Measurements from ENCODE around the gene RPS6KA3. TPM values are rescaled to one million over a fixed set of nuclear protein-coding genes. Genes with fewer than 3 reads are reported as not detected.
"Not testable (repeated sequence)": the region's sequence is repeated elsewhere in the genome, so short reads cannot be mapped to it uniquely, and the experiment has no call there.

RPS6KA3 gene
- total and polyA plus RNA-seq, 4 donors: 18.5 to 44.9 (median 27.8) TPM

DNA sequence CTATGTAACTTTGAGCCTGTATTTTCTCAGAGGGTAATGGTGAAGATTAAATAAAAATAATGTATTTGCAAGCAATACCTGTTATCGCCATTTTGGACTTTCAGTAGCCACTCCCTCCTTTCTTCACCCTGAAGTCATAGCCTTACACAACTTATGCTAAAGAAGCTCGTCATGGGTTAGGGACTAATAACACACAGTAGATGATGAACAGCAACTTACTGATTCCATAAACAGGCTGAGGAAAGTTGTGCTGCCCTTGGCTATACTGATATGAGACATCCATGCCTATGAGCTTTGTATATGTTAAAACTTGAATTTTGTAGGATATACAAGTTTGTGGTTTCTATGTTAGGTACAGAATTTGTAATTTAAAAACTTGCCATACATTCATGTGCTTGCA lies 93.4 kb downstream of the RPS6KA3 start:
- no peak overlapping the region for H3K27ac ChIP-seq (ENCODE audit: low read depth, low read length)
- H3K36me3 ChIP-seq (ENCODE audit: control insufficient read depth, insufficient read depth, low read length): peaks cover 6% of the 10 kb centered on the region
- no peaks in the 10 kb centered on the region for H3K9me3 ChIP-seq (ENCODE audit: control insufficient read depth, insufficient read depth, low read length)
- no peak for DNase-seq (ENCODE audit: low read depth in 4 of 6, low spot score in 6 of 6)
- H3K4me3 ChIP-seq (ENCODE audit: low read depth, low read length): no peak overlapping the region
- no peaks in the 10 kb centered on the region for H3K4me1 ChIP-seq (ENCODE audit: control insufficient read depth, insufficient read depth, low read length)
- WGBS (ENCODE audit: insufficient coverage): no CpG with 5 or more reads among the region's 2 CpGs
- peaks cover 19% of the 10 kb centered on the region for H3K27me3 ChIP-seq (ENCODE audit: control insufficient read depth, insufficient read depth, low read length)

DNA sequence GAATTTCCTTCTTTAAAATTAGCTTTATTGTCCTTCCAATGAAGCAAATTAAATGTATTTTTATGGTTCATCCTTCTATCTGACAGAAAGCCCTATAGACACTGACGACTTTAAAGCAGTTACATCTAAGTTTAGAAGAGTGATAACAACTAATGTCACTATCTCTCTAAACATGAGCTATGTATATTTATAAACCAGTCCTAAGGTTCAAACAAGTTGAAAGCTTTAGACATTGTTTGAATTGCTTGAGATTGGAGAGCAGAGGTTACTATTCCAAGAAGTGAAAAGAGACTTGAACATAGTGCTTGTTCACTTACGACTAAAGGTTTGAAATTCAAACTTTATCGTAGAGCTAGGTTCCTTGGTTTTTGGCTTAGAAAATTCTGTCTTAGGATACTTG lies 94.8 kb downstream of the RPS6KA3 start:
- peaks cover 6% of the 10 kb centered on the region for H3K36me3 ChIP-seq (ENCODE audit: control insufficient read depth, insufficient read depth, low read length)
- DNase-seq (ENCODE audit: low read depth in 4 of 6, low spot score in 6 of 6): no peak
- no peaks in the 10 kb centered on the region for H3K4me1 ChIP-seq (ENCODE audit: control insufficient read depth, insufficient read depth, low read length)
- WGBS (ENCODE audit: insufficient coverage): no CpG with 5 or more reads among the region's 3 CpGs
- H3K27ac ChIP-seq (ENCODE audit: low read depth, low read length): no peak overlapping the region
- H3K27me3 ChIP-seq (ENCODE audit: control insufficient read depth, insufficient read depth, low read length): peaks cover 24% of the 10 kb centered on the region
- H3K9me3 ChIP-seq (ENCODE audit: control insufficient read depth, insufficient read depth, low read length): no peaks in the 10 kb centered on the region
- no peak overlapping the region for H3K4me3 ChIP-seq (ENCODE audit: low read depth, low read length)

DNA sequence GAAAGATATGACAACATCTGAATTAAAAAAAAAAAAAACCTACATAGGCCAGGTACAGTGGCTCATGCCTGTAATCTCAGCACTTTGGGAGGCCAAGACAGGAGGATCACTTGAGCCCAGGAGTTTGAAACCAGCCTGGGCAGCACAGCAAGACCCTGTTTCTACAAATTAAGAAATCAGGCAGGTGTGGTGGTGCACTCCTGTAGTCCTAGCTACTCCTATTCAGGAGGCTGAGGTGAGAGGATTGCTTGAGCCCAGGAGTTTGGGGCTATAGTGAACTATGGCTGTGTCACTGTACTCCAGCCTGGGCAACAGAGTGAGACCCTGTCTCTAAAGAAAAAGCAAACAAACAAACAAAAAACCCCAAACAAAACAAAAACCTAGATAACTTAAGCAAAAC lies 104.2 kb downstream of the RPS6KA3 start:
- not testable (repeated sequence) for H3K4me1 ChIP-seq (ENCODE audit: control insufficient read depth, insufficient read depth, low read length); H3K9me3 ChIP-seq (ENCODE audit: control insufficient read depth, insufficient read depth, low read length); H3K4me3 ChIP-seq (ENCODE audit: low read depth, low read length); DNase-seq (ENCODE audit: low read depth in 4 of 6, low spot score in 6 of 6); H3K27ac ChIP-seq (ENCODE audit: low read depth, low read length)
- Histone ChIP-seq H3K27me3 (ENCODE audit: control insufficient read depth, insufficient read depth, low read length) (peaks cover 13% of the 10 kb centered on the region), H3K36me3 (ENCODE audit: control insufficient read depth, insufficient read depth, low read length) (peaks cover 14% of the 10 kb centered on the region)

DNA sequence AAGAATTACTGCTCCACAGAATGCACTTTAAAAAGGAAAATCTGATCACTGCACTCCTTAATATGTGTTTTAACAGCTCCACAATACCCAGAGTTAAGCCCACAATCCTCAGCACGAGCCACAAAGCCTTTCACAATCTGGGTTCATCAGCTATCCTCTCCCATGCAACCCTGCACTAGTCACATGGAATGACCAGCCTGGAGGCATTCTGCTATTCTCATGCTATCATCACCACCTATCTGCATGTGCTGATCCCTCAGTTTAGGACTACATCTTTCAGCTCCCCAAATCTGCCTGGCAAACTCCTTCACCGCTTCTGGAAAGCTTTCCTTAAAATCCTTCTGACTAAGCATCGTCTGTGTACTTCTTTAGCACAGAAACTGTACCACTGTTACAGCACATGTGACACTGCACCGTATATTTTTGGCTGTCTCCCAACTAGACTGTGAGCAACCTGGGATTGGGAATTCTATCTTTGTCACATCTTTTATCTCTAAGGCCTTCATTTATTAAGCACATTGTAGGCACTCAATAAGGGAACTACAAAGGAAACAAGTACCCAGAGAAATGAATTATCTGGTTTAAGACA lies 106.8 kb downstream of the RPS6KA3 start:
- Histone ChIP-seq H3K36me3 (ENCODE audit: control insufficient read depth, insufficient read depth, low read length) (peaks cover 16% of the 10 kb centered on the region), H3K27me3 (ENCODE audit: control insufficient read depth, insufficient read depth, low read length) (peaks cover 18% of the 10 kb centered on the region), H3K4me3 (ENCODE audit: low read depth, low read length) (no peak overlapping the region), H3K9me3 (ENCODE audit: control insufficient read depth, insufficient read depth, low read length) (no peaks in the 10 kb centered on the region), H3K4me1 (ENCODE audit: control insufficient read depth, insufficient read depth, low read length) (no peaks in the 10 kb centered on the region), H3K27ac (ENCODE audit: low read depth, low read length) (no peak overlapping the region)
- DNase-seq (ENCODE audit: low read depth in 4 of 6, low spot score in 6 of 6): no peak
- WGBS (ENCODE audit: insufficient coverage): 75% methylated on average over 4 of the region's 4 CpGs

DNA sequence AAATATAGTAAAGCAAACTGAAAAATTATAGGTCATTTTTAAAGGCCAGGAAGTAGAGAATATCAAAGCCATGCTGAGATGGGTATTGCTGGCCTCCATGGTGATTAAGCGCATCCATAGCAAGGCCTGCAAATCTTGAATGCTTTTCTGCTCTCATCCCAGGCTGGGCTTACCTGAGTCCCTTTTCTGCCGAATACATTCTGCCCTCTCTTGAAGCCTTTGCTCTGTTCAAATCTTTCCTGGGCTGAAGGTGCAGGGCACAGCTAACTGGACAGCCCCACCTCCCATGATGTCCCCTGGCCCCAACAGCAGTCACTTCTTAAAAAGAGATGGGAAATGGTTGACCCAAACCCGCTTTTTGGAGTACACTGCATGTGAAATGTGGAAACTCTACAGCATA lies 115.0 kb downstream of the RPS6KA3 start:
- WGBS (ENCODE audit: insufficient coverage): 86% methylated on average over 2 of the region's 3 CpGs
- Histone ChIP-seq H3K27ac (ENCODE audit: low read depth, low read length) (no peak overlapping the region), H3K36me3 (ENCODE audit: control insufficient read depth, insufficient read depth, low read length) (peaks cover 3% of the 10 kb centered on the region), H3K27me3 (ENCODE audit: control insufficient read depth, insufficient read depth, low read length) (peaks cover 25% of the 10 kb centered on the region), H3K4me3 (ENCODE audit: low read depth, low read length) (no peak overlapping the region), H3K4me1 (ENCODE audit: control insufficient read depth, insufficient read depth, low read length) (no peaks in the 10 kb centered on the region), H3K9me3 (ENCODE audit: control insufficient read depth, insufficient read depth, low read length) (no peaks in the 10 kb centered on the region)
- no peak for DNase-seq (ENCODE audit: low read depth in 4 of 6, low spot score in 6 of 6)

DNA sequence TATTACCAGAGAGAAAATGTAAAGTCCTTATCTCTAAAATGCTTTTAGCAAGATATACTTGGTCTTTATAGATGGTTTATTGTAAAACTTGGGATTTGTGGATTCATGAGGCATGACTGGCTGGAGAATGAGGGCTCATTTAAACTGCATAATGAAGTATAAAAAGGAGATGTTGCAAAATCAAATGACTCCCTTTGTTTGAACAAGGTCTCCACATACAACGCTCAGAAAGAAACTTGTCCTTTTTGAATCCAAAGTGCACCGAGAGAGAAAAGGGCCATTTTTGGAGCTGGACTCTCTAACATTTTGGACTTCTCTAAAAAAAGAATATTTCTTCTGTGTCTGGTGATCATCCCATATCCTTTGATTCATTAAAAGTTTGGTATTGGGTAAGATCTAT lies 117.4 kb downstream of the RPS6KA3 start:
- peaks cover 25% of the 10 kb centered on the region for H3K27me3 ChIP-seq (ENCODE audit: control insufficient read depth, insufficient read depth, low read length)
- WGBS (ENCODE audit: insufficient coverage): no CpG with 5 or more reads among the region's 2 CpGs

DNA sequence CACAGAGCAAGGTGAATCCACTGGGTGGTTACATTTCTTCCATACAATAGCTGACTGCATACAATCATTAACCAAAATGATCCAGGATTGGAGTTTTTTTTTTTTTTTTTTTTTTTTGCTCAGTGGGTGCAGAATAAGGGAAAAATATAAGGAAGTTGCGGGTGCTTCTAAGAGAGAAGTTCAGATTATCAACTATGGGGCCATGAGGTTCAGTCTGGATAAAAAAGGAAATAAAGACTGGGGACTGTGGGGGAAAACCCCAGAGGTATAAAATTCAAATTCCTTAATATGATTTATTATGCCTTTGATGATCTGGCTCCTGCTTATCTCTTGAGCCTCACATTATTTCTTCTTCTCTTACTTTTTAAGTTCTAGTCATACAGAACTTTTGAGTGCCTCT lies 119.1 kb downstream of the RPS6KA3 start:
- Histone ChIP-seq H3K4me3 (ENCODE audit: low read depth, low read length) (no peak overlapping the region), H3K27ac (ENCODE audit: low read depth, low read length) (no peak overlapping the region), H3K36me3 (ENCODE audit: control insufficient read depth, insufficient read depth, low read length) (no peaks in the 10 kb centered on the region), H3K9me3 (ENCODE audit: control insufficient read depth, insufficient read depth, low read length) (no peaks in the 10 kb centered on the region), H3K27me3 (ENCODE audit: control insufficient read depth, insufficient read depth, low read length) (peaks cover 31% of the 10 kb centered on the region), H3K4me1 (ENCODE audit: control insufficient read depth, insufficient read depth, low read length) (peaks cover under 1% of the 10 kb centered on the region)
- DNase-seq (ENCODE audit: low read depth in 4 of 6, low spot score in 6 of 6): no peak
- 67% methylated on average over 1 of the region's 1 CpG for WGBS (ENCODE audit: insufficient coverage)

More for the DNA sequence above, 117.4 kb downstream of the RPS6KA3 start:
- Histone ChIP-seq H3K36me3 (ENCODE audit: control insufficient read depth, insufficient read depth, low read length) (no peaks in the 10 kb centered on the region), H3K27ac (ENCODE audit: low read depth, low read length) (no peak overlapping the region), H3K9me3 (ENCODE audit: control insufficient read depth, insufficient read depth, low read length) (no peaks in the 10 kb centered on the region), H3K4me1 (ENCODE audit: control insufficient read depth, insufficient read depth, low read length) (no peaks in the 10 kb centered on the region), H3K4me3 (ENCODE audit: low read depth, low read length) (no peak overlapping the region)
- DNase-seq (ENCODE audit: low read depth in 4 of 6, low spot score in 6 of 6): no peak

DNA sequence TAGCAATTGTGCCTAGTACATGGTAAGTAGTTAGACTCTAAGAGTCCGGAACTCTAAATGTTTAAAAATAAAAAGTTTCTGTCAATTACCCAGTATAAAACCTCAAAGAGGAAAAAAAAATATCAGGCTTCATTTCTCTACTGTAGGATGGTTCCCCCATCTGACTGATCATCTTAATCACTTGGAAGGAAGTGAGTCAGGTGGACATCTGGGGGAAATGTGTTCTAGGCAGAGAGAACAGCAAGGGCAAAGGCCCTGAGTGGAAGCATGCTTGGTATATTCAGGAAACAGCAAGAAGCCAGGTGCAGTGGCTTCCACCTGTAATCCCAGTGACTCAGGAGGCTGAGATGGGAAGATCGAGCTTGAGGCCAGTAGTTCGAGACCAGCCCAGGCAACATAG lies 122.2 kb downstream of the RPS6KA3 start:
- Histone ChIP-seq H3K4me3 (ENCODE audit: low read depth, low read length) (no peak overlapping the region), H3K9me3 (ENCODE audit: control insufficient read depth, insufficient read depth, low read length) (no peaks in the 10 kb centered on the region), H3K4me1 (ENCODE audit: control insufficient read depth, insufficient read depth, low read length) (peaks cover 11% of the 10 kb centered on the region), H3K27me3 (ENCODE audit: control insufficient read depth, insufficient read depth, low read length) (peaks cover 28% of the 10 kb centered on the region), H3K27ac (ENCODE audit: low read depth, low read length) (no peak overlapping the region), H3K36me3 (ENCODE audit: control insufficient read depth, insufficient read depth, low read length) (no peaks in the 10 kb centered on the region)
- WGBS (ENCODE audit: insufficient coverage): no CpG with 5 or more reads among the region's 3 CpGs
- no peak for DNase-seq (ENCODE audit: low read depth in 4 of 6, low spot score in 6 of 6)

DNA sequence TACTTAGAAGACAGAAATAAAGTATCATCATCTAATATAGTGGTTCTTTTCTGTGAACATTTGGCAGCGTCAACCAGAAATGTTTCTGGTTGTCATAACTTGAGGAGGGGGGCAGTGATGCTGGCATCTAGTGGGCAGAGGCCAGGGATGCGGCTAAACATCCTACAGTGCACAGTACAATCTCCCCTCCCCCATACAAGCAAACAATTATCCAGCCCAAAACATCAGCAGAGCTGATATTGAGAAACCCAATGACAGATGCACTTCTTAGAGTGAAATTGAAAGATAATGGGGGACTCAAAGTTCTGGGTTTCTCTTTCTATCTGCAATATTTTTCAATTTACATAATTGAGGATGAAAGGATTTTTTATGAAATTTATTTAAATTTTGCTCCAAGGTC lies 123.1 kb downstream of the RPS6KA3 start:
- no peaks in the 10 kb centered on the region for H3K36me3 ChIP-seq (ENCODE audit: control insufficient read depth, insufficient read depth, low read length)
- H3K4me3 ChIP-seq (ENCODE audit: low read depth, low read length): no peak overlapping the region
- peaks cover 25% of the 10 kb centered on the region for H3K27me3 ChIP-seq (ENCODE audit: control insufficient read depth, insufficient read depth, low read length)
- H3K4me1 ChIP-seq (ENCODE audit: control insufficient read depth, insufficient read depth, low read length): peaks cover 13% of the 10 kb centered on the region
- H3K27ac ChIP-seq (ENCODE audit: low read depth, low read length): no peak overlapping the region
- DNase-seq (ENCODE audit: low read depth in 4 of 6, low spot score in 6 of 6): no peak
- no CpG with 5 or more reads among the region's 2 CpGs for WGBS (ENCODE audit: insufficient coverage)
- no peaks in the 10 kb centered on the region for H3K9me3 ChIP-seq (ENCODE audit: control insufficient read depth, insufficient read depth, low read length)

DNA sequence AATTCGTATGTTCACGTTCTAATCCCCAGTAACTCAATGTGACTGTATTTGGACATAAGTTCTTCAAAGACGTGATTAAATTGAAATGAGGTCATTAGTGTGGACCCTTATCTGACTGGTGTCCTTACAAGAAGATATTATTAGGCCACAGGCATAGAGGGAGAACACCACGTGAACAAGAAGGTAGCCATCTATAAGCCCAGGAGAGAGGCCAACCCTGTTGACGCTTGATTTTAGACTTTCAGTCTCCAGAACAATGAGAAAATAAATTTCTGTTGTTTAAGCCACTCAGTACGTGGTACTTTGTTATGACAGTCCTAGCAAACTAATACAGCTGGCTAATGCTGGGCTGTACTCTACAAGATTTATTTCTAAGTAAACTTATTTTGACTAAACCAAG lies 123.6 kb downstream of the RPS6KA3 start:
- no peak for DNase-seq (ENCODE audit: low read depth in 4 of 6, low spot score in 6 of 6)
- Histone ChIP-seq H3K36me3 (ENCODE audit: control insufficient read depth, insufficient read depth, low read length) (peaks cover 2% of the 10 kb centered on the region), H3K4me1 (ENCODE audit: control insufficient read depth, insufficient read depth, low read length) (peaks cover 13% of the 10 kb centered on the region), H3K27me3 (ENCODE audit: control insufficient read depth, insufficient read depth, low read length) (peaks cover 20% of the 10 kb centered on the region), H3K9me3 (ENCODE audit: control insufficient read depth, insufficient read depth, low read length) (no peaks in the 10 kb centered on the region), H3K27ac (ENCODE audit: low read depth, low read length) (no peak overlapping the region), H3K4me3 (ENCODE audit: low read depth, low read length) (no peak overlapping the region)
- 83% methylated on average over 2 of the region's 6 CpGs for WGBS (ENCODE audit: insufficient coverage)

Data from spinal cord (tissue), 10 donors.